Psoas muscle (tissue), 8 donors: ENCODE data around the gene PTGR2. TPM values are rescaled to one million over a fixed set of nuclear protein-coding genes. Genes with fewer than 3 reads are reported as not detected.

Source experiments
- ATAC-seq, 4 donors: fragments of 200-7000 bp; cut with Tn5 transposase; one replicate each; pipeline ENCODE4 v1.9.1; 2020; ENCODE audit warnings: moderate library complexity in 3 of 4, mild to moderate bottlenecking in 2 of 4
- DNase-seq, 2 donors: peaks; one replicate each; pipeline ENCODE4 v3.0.0-alpha.2; 2020
- H3K27ac ChIP-seq: fragments of 200-600 bp; one replicate; pipeline ENCODE4 v1.8.0; 2022
- H3K27me3 ChIP-seq, 3 donors: fragments of 200-600 bp in 1 of 3; one replicate each; pipeline versions ENCODE4 v1.6.1 to v1.8.0; 2013 to 2022; ENCODE audit warnings: low read length in 2 of 3, mild to moderate bottlenecking in 2 of 3, moderate library complexity in 1 of 3; ENCODE audit not compliant: insufficient read depth in 3 of 3
- H3K36me3 ChIP-seq, 2 donors: fragments of 200-600 bp in 1 of 2; one replicate each; pipeline versions ENCODE4 v1.6.1 to v1.8.0; 2013 to 2022; ENCODE audit warnings: low read depth in 1 of 2, mild to moderate bottlenecking in 1 of 2, moderate library complexity in 1 of 2; ENCODE audit not compliant: insufficient read depth in 1 of 2
- H3K4me1 ChIP-seq: fragments of 200-600 bp; one replicate; pipeline ENCODE4 v1.8.0; 2022
- H3K4me3 ChIP-seq: fragments of 200-600 bp; one replicate; pipeline ENCODE4 v1.8.0; 2022; ENCODE audit warnings: mild to moderate bottlenecking
- H3K9me3 ChIP-seq: fragments of 200-600 bp; one replicate; pipeline ENCODE4 v1.8.0; 2022
- WGBS, 3 donors: extraction: QIAGEN DNeasy Blood & Tissue Kit; methylation state at CpG; one replicate each; pipeline versions ENCODE4 v1.1.6 to v1.1.7; 2013; 5-methylcytosine and 5-hydroxymethylcytosine counted together
- intact Hi-C, 2 donors: fragments of 100-400 bp; cut with DNase I; formaldehyde crosslinking; loops; one replicate each; pipeline versions ENCODE4 v1.11.0 to v1.14.2; 2022
- polyA plus RNA-seq, 3 donors: library from polyadenylated mRNA; stranded (reverse); fragments of 200-250 nt; gene quantifications; one replicate each; pipeline ENCODE4 v1.2.3, GENCODE V29; 2013
- total RNA-seq, 4 donors: library from RNA; stranded (reverse); fragmentation: NEBNext Ultra II Directional in 2 of 4; extraction: Animal tissue kit (Norgen Biotek cat#: 25700) in 2 of 4; gene quantifications; one replicate each; pipeline versions ENCODE4 v1.2.1 to v1.2.4, GENCODE V29; 2021 to 2023
- TF ChIP-seq, protein P1 (sequence below): fragments of 200-600 bp; IDR thresholded peaks from one replicate; pipeline ENCODE4 v1.8.0; 2022; ENCODE audit warnings: antibody characterized with exemption
- donor health status: healthy with polysubstance abuse.
- donor health status: DM: no; HTN: no; CAD: no; lungs with moderate emphysema.
- donor health status: Bipolar disorder and iron deficiency.
- donor health status: healthy.
- donor health status: DM: yes; HTN: yes; CAD: no.
- donor health status: DM: no; HTN: no; CAD: no.
- donor health status: DM: no; HTN: no; CAD: no.
- donor health status: DM: yes; HTN: yes; CAD: no.

The PTGR2 gene
- total and polyA plus RNA-seq, 7 donors, result 7.9 to 23.8 (median 12.3) TPM

- Histone ChIP-seq H3K4me1 (no peaks in the 10 kb centered on the region), H3K27ac (no peak overlapping the region), H3K4me3 (no peak overlapping the region), H3K9me3 (no peaks in the 10 kb centered on the region), H3K36me3 (no peaks in the 10 kb centered on the region), H3K27me3 (no peaks in the 10 kb centered on the region)
- 82 to 91% (median 83%) methylated on average over 4 of the region's 4 CpGs for WGBS, 3 donors
- TF ChIP-seq, protein P1, sequence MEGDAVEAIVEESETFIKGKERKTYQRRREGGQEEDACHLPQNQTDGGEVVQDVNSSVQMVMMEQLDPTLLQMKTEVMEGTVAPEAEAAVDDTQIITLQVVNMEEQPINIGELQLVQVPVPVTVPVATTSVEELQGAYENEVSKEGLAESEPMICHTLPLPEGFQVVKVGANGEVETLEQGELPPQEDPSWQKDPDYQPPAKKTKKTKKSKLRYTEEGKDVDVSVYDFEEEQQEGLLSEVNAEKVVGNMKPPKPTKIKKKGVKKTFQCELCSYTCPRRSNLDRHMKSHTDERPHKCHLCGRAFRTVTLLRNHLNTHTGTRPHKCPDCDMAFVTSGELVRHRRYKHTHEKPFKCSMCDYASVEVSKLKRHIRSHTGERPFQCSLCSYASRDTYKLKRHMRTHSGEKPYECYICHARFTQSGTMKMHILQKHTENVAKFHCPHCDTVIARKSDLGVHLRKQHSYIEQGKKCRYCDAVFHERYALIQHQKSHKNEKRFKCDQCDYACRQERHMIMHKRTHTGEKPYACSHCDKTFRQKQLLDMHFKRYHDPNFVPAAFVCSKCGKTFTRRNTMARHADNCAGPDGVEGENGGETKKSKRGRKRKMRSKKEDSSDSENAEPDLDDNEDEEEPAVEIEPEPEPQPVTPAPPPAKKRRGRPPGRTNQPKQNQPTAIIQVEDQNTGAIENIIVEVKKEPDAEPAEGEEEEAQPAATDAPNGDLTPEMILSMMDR, result no peak
- DNase-seq (no peak), ATAC-seq (no peak)
- intact Hi-C loops, result no loop called here
These were observed 35.2 kb upstream of the PTGR2 start for GRCh38 chr14:73816393-73816816.

DNA sequence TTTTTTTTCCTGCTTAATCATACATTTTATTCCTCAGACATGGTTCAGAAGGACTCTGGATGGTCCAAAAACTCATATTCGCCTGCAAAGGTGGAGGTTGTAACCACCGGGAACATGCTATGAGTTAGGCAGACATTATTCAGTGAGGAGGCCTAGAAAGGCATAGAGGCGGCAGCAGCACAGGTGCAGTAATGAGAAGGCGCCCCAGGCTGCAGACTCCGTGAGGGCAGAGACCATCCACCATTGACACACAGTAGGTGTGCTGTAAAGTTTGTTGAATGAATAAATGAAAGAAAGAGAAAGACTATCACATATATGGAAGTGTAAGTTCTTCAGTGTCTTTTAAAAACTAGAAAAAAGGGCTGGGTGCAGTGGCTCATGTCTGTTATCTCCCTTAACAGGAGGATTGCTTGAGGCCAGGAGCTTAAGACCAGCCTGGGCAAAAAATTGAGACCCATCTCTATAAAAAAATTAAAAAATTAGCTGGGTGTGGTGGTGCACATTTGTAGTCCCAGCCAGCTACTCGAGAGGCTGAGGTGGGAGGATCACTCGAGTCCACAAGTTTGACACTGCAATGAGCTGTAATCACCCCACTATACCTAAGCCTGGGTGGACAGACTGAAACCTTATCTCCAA lies 34.5 kb upstream of the PTGR2 start:
- H3K9me3 ChIP-seq, result no peaks in the 10 kb centered on the region
- no peak overlapping the region for H3K27ac ChIP-seq
- DNase-seq, result no peak
- intact Hi-C loops, result no loop called here
- H3K4me1 ChIP-seq, result no peaks in the 10 kb centered on the region
- 93 to 98% (median 93%) methylated on average over 7 of the region's 7 CpGs for WGBS, 3 donors
- no peaks in the 10 kb centered on the region for H3K36me3 ChIP-seq
- H3K27me3 ChIP-seq, result no peaks in the 10 kb centered on the region
- H3K4me3 ChIP-seq, result no peak overlapping the region
- TF ChIP-seq, protein P1, result no peak
- no peak for ATAC-seq

DNA sequence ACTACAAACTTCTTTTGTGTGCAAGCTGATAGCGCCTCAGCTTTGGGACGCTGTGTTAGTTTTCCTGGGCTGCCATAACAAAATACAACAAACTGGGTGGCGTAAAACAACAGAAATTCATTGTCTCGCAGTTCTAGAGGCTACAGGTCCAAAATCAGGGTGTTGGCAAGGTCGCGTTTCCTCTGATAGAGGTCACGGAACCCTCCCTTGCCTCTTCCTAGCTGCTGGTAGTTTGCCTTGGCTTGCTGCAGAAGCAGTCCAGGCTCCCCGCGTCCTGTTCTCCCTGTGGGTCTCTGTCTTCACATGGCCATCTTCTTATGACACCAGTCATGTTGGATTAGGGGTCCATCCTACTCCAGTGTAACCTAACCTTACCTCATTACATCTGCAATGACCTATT lies 32.8 kb upstream of the PTGR2 start:
- H3K27ac ChIP-seq, result no peak overlapping the region
- H3K27me3 ChIP-seq, result no peaks in the 10 kb centered on the region
- no peaks in the 10 kb centered on the region for H3K36me3 ChIP-seq
- TF ChIP-seq, protein P1, result no peak
- H3K9me3 ChIP-seq, result no peaks in the 10 kb centered on the region
- 76 to 81% (median 79%) methylated on average over 9 of the region's 9 CpGs for WGBS, 3 donors
- ATAC-seq (no peak), DNase-seq (no peak)
- intact Hi-C loops, result no loop called here
- H3K4me3 ChIP-seq, result no peak overlapping the region
- H3K4me1 ChIP-seq, result no peaks in the 10 kb centered on the region

DNA sequence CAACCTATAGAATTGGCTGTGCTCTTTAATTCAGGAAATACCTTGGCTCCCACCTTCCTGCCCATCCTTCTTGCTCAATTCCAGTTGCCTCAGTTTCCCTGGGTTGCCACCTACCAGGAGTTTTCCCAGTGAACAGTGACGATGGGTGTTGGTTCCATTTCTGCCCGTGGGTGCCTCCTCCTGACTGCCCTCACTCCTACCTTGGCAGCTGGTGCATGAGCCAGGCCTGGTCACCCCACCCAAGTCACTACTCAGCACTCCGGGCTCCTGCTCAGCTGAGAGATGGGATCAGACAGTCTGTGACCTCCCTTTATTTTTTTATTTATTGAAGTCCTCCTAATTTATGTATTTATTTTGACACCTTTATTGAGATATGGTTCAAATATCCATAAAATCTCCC lies 31.0 kb upstream of the PTGR2 start:
- intact Hi-C loops, result loop anchor here in 1 of 2 donors (5.0 kb wide), 1 partner anchor 33 kb away; no protein-coding TSS in a partner anchor
- Histone ChIP-seq H3K9me3 (no peaks in the 10 kb centered on the region), H3K27ac (no peak overlapping the region), H3K4me1 (peaks cover 9% of the 10 kb centered on the region), H3K4me3 (no peak overlapping the region), H3K36me3 (no peaks in the 10 kb centered on the region), H3K27me3 (no peaks in the 10 kb centered on the region)
- ATAC-seq, result no peak
- TF ChIP-seq, protein P1, result no peak
- DNase-seq, result no peak
- 84 to 91% (median 85%) methylated on average over 3 of the region's 3 CpGs for WGBS, 3 donors
